HG02759 (cell line): Measurements from ENCODE around the gene LRP6.
A peak's percentile ranks its signal among the peaks of the same experiment; 100 is the strongest.
"Not testable (repeated sequence)": the region's sequence is repeated elsewhere in the genome, so short reads cannot be mapped to it uniquely, and the experiment has no call there.

Experiments used
- ATAC-seq: cut with Tn5 transposase; IDR thresholded peaks from one replicate; pipeline ENCODE4 v1.9.1; 2021; ENCODE audit warnings: mild to moderate bottlenecking, moderate library complexity; ENCODE audit not compliant: unreplicated experiment

The LRP6 gene

DNA sequence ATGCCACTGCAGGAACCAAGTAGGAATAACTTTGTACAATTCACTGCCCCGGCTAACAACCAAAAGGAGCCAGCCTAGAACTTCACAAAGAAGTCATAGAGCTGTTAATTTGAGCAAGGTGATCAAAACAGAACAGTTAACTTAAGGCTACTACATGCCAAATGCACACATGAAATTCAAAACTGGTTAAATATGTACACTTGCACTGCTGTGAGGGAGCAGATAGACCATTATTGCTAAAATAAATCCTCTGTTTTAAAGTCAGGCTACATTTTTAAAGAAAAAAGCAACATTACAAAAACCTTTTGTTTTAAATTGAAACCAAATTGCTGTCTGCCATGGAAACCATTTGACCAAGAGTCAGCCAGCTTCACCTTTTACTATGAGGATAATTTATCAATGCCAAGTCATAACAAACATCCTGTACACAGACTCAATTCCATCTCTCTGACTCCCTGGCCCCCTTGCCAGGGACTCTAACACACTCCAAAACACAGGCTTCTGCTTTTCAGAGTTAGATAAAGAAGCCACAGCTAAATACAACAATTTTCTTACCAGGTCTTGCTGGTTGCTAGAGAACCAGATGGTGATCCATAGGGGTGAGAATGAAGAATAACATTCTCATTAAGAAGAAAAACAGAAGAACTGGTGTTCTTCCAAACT, 84.0 kb downstream of the LRP6 start:
- no peak for ATAC-seq

DNA sequence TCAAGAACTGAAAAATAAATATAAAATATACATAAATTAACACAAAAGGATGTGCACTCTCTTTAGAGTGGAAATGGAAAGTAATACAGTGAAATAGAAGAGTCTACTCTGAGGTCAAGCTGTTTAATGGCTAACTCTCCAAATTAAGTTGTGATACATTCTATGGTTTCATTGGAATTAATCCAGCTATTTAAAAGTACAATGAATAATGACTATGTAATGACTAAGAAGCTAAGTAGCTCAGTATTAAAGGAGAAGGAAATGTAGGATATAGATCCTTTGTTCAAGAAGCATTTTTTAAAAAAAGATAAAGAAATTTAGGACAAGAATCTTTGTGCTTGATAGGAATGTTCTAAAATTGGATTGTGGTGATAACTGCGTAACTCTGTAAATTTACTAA, 85.3 kb downstream of the LRP6 start:
- no peak for ATAC-seq

- ATAC-seq: no peak
These were observed 86.3 kb downstream of the LRP6 start for GRCh38 chr12:12180575-12180974.

- ATAC-seq: no peak
These were observed 86.7 kb downstream of the LRP6 start for GRCh38 chr12:12180136-12180535.

DNA sequence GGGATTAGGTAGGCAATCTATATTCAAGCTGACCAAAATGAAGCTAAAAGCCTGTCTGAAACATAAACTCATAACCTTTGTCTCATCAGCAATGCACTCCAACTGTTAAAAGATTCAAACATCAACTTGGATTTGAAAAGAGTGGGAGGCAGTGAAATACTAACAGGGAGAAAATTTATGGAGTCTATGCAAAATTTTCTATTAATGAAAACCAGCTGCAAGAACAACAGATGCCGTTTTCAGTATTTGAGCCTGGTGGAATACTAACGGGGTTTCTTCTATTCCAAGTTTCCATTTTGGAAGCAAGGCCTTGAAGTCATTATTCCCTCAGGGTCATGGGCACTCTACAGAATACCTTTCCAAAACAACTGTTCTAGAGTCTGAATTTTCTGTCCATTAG, 88.3 kb downstream of the LRP6 start:
- ATAC-seq: no peak

- peak; percentile 53 for ATAC-seq
These were observed 90.4 kb downstream of the LRP6 start for GRCh38 chr12:12176402-12176801.

- peak; percentile 84 for ATAC-seq
These were observed 94.8 kb downstream of the LRP6 start for GRCh38 chr12:12171991-12172511.

DNA sequence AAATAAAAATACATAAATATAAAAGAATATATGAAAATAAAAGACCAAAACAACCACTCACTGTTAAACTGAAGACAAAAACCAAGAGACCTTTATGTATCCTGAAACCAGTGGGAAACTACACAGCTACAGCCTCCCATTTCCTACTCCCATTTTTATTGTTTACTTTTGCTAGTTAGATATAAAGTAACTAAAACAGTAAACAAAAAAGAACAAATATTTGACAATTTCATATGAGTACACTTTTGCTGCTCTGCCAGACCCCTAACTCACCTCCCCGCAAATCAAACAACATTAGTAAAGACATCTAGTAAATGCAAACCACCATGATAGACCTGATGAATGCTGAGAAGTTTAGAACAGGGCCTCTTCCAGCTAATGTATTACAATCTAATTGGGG, 99.0 kb downstream of the LRP6 start:
- no peak for ATAC-seq

- no peak for ATAC-seq
These were observed 100.1 kb downstream of the LRP6 start for GRCh38 chr12:12166751-12167150.

DNA sequence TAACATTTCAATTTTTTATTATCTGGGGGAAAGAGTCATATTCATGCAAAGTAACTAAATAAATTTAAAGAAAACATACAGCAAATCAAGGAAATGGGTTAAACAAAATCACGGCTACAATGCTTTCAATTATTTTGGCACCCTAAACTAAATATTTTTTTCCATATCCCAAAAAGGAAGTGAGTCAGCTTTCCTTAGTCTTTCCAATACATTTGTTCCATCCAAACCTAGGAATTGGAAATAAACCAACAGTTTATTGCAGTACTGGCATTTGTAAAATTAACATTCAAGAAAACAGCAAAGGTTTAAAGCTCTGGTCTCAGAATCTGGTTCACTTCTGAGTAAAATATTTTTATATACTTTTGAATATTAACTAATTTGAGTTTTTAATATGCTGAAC, 106.9 kb downstream of the LRP6 start:
- ATAC-seq: no peak

DNA sequence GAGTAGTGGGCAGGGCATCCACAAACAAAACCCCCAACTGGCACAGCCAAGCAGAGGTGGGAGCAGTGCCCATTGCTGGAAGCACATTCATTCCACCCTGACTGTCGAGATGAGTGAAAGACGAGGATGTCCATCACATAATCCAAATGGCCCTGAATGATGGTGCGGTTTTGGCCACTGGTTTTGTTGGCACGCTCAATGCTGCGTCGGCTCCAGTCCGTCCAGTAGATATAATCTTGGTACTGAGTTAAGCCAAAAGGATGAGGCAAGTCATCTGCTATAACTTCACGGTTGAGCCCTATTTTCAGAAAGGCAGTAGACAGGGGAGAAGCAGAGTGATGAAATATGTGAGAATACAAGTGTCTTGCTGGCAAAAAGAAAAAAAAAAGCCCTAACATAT, 108.0 kb downstream of the LRP6 start:
- no peak for ATAC-seq

GRCh38 chr12:12157424-12157823, 109.4 kb downstream of the LRP6 start:
- no peak for ATAC-seq

DNA sequence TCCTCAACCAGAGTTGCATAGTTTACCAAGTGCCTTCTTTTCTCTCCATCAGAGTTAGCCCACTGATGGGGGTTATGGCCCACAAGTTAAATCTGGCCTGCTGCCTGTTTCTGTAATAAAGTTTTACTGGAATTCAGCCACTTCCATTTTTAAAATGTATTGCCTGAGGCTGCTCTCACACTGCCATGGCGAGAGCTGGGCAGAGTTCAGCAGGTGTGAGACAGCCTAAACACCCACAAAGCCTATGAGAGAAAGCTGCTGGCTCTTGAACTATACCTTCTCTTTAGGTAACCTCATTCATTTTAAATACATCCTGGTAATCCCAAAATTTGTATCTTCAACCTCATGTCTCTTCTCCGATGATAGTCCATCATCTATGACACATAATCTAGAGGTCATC, 110.0 kb downstream of the LRP6 start:
- ATAC-seq: no peak

GRCh38 chr12:12156116-12156515, 110.7 kb downstream of the LRP6 start:
- no peak for ATAC-seq

DNA sequence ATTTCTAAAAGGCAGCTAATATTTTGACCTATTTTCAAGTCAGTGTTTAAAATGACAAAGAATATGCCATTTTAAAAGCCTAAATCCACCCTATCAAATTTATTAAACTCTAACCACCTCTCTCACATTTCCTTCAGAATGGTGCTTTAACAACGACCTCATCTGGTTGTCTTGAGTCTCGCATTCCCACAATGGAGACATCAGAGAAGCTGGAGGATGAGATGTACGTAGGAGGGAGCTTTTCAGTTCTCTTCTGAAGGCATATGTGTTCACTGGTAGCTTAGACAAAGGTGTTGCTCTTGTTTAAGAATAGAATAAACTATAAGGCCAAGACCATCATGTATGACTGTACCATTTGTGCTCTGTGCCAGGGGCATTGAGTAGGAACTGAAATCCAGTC, 113.2 kb downstream of the LRP6 start:
- ATAC-seq: no peak

GRCh38 chr12:12147111-12147510, 119.7 kb downstream of the LRP6 start:
- no peak for ATAC-seq

- ATAC-seq: not testable (repeated sequence)
These were observed 122.3 kb downstream of the LRP6 start for GRCh38 chr12:12144531-12144930.

GRCh38 chr12:12141000-12141399, 125.8 kb downstream of the LRP6 start:
- ATAC-seq: no peak

GRCh38 chr12:12138203-12139154, 128.4 kb downstream of the LRP6 start:
- ATAC-seq: no peak

DNA sequence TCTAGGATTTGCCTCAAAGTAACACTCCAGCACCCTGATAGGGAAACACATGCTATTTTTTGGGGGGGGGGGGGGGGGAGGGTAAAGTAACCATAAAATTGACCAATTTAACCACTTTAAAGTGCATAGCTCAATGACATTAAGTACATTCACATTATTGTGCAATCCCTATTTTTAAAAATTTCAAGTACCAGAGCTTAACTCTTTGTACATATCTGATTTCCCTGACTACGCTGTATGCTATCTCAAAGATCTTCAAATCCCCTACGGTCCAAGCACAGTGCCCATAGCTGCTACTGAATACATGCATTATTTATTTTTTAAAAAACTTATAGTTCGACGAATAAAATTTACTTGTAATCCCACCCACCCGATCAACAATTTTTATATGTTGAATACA, 133.1 kb downstream of the LRP6 start:
- no peak for ATAC-seq

- no peak for ATAC-seq
These were observed 133.6 kb downstream of the LRP6 start for GRCh38 chr12:12133259-12133658.

- ATAC-seq: no peak
These were observed 138.2 kb downstream of the LRP6 start for GRCh38 chr12:12128670-12129069.
